ENCODE results near the gene HDGFL2.
A peak's percentile ranks its signal among the peaks of the same experiment; 100 is the strongest.

The HDGFL2 gene

GRCh38 chr19:4445963-4446703, 26.0 kb upstream of the HDGFL2 start:
- DNase-seq (ENCODE audit: low spot score): no peak

- no peak for DNase-seq (ENCODE audit: low spot score)
These were observed 25.3 kb upstream of the HDGFL2 start for GRCh38 chr19:4446704-4447200.

- DNase-seq (ENCODE audit: low spot score): no peak
These were observed 24.6 kb upstream of the HDGFL2 start for GRCh38 chr19:4447327-4448146.

GRCh38 chr19:4448147-4448985, 23.7 kb upstream of the HDGFL2 start:
- DNase-seq (ENCODE audit: low spot score): no peak

DNA sequence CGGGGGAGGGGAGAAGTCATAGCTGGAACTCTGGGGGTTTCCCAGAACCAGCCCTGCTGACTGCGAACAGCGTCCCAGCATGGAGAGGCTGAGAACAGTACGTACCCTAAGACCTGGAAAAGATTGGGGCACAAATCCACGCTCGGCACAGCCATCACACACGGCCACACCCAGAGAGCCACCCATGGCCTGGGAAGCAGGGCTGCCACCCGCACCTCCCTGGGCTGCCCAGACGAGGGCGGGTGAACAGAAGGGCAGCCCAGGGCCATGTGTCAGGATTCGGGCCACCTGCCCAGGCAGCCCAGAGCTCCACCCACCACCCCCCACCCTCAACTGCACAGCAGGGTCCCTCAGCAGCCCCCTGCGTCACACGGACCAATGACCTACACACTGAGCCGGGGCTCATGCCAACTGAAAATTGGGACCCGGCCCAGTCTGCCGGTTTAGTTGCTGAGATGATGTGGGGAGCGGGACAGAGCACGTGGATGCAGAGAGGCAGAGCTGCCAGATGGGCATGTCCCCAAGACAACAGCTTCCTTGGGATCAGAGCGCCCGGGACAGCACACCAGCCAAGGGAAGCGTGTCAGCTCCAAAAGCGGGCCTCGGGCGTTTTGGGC, 23.0 kb upstream of the HDGFL2 start:
- no peak for DNase-seq (ENCODE audit: low spot score)

- DNase-seq (ENCODE audit: low spot score): no peak
These were observed 22.5 kb upstream of the HDGFL2 start for GRCh38 chr19:4449639-4450028.

DNA sequence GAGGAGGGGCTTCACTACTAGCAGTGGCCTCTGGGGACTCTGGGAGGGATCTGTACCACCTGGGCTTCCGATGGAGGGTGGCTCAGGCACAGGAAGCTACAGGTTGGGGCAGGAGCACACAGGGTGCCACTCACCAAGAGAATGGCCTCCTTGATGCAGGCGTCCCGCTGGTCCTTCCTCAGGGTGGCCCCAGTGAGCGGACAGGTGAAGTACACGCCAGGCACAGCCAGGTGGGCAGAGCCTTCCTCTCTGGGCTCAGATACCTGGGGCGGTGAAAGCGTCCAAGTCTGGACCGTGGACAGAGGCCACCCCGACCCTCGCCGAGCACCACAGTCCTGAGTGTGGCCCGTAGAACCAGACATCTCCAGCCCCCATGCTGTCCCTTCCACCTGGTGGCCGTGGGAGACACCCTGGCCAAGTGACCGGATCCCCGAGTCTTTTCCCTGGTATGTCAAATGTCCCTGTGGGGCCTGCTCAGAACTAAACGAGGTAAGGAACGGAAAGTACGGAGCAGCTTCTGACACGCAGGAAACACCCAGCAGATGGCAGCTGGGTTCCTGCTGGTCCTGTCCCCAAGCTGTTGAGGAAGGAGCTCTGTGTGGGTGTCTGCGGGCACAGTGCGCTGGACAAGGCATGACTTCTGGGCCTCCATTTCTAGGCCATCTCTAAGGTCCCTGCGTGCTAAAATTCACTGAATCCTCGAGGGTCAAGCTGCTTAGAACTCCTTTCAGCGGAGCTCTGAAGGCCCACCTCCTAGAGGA, 19.7 kb upstream of the HDGFL2 start:
- no peak for DNase-seq (ENCODE audit: low spot score)

- no peak for DNase-seq (ENCODE audit: low spot score)
These were observed 18.6 kb upstream of the HDGFL2 start for GRCh38 chr19:4453232-4454179.

DNA sequence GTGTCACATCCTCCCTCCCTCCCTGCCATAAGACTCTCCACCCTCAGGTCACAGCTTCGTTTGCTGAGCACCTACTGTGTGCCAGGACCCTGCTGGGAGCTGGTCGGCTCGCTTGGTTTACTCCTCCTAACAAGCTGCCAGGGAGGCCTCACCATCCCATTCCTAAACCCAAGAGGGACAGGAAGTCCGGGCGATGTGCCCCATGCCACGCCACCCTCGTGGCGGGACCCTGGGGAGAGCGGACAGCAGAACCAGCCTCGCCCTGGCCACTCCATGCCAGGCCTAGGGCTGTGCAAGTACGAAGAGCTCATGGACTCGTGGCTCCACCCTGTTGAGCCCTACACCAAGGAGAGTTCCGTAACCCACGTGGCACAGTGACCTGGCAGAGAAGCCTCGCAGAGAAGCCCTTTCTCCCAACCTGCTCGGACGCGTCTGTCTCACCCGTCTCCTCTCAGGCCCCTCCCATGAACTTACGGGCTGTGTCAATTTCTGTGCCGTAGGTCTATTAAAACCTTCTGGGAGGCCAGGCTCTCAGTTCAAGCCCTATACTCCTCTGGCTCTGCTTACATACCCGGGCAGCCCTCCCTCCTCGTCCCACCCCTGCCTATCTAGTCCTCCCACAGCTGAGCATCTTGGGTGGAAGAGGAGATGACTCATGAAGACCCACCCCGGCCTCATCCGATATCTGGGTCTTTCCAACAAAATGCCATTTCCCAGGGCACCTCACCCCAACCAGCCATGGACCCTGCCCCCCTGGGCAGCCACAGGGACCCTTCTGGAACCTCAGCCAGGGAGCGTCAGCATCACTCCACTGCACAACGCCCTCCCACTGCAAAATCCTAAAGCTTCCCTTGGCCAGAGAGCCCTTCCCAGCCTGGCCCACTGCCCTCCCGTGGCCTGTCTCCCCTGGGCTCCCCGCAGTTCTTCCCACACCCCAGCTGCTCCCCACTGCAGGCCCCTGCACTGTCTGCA, 17.1 kb upstream of the HDGFL2 start:
- DNase-seq (ENCODE audit: low spot score): peak; percentile 91

- DNase-seq (ENCODE audit: low spot score): peak; percentile 84
These were observed 16.2 kb upstream of the HDGFL2 start for GRCh38 chr19:4455719-4456475.

- no peak for DNase-seq (ENCODE audit: low spot score)
These were observed 15.6 kb upstream of the HDGFL2 start for GRCh38 chr19:4456476-4456842.

GRCh38 chr19:4456843-4457653, 15.0 kb upstream of the HDGFL2 start:
- DNase-seq (ENCODE audit: low spot score): peak; percentile 72

DNA sequence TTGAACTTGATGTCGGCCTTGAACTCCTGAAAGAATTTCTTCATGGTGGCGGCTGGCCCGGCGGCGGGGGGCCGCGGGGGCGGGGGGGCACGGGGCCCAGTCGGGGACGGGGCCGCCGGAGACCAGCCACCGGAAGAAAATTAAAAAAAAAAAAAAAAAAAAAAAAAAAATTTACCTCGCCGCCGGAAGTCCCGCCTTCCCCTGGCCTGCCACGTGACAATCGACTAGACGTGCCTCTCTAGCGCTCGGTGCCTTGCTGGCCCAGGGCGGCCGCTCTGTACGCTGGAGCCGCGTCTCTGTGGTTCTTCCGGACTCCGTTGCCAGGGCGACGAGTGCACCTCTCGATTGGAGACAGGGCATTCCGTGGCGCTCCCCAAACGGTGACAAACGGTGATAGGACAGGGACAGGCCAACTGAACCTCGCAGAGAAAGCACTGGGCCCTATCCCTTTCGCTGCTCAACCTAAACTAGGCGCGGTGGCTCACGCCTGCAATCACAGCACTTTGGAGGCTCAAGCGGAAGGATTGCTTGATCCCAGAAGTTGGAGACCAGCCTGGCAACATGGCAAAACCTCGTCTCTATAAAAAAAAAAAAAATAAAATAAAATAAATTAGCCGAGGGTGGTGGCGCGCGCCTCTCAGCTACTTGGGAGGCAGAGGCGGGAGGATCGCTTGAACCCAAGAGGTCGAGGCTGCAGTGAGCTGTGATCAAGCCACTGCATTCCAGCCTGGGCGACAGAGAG, 14.3 kb upstream of the HDGFL2 start, which contains the start of gene UBXN6:
Gene UBXN6, minus strand, starts transcription at position 141 of the 742 bp plus-strand sequence. Its CDS starts 97 bp downstream, at position 44.
- peak; percentile 100 for DNase-seq (ENCODE audit: low spot score)

- no peak for DNase-seq (ENCODE audit: low spot score)
These were observed 7.1 kb upstream of the HDGFL2 start for GRCh38 chr19:4464815-4465581.

- DNase-seq (ENCODE audit: low spot score): no peak
These were observed 4.3 kb upstream of the HDGFL2 start for GRCh38 chr19:4467835-4468234.

All from hematopoietic multipotent progenitor cell treated with erythropoietin and hydrocortisone succinate and interleukin-3 and kit ligand, for 17 days (in vitro differentiated cells).